D341Med (cell line): ENCODE data around the gene HELLS.
"Not testable (repeated sequence)": the region's sequence is repeated elsewhere in the genome, so short reads cannot be mapped to it uniquely, and the experiment has no call there.

Experiments
- DNase-seq: peaks from one replicate; pipeline ENCODE4 v3.0.0; 2012; ENCODE audit warnings: low spot score

Gene HELLS

DNA sequence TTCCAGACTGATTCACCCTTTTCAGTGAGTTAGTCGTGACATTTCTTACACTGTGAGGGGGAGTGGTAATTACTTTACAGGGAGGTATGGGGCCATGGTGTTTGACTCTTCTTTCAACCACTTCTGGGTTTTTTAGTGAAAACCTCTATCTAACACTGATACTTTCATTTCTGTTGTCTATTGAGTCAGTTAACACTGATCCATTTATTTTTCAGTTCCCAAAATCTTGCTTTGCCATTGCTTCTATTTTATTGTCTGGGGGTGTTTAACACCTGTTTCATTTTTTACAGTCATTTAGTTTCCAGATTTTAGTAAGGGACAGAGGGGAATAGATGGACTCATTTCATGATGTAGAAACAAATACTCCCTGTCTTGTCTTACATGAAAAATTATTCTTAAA lies 61.5 kb downstream of the HELLS start:
- DNase-seq: no peak

DNA sequence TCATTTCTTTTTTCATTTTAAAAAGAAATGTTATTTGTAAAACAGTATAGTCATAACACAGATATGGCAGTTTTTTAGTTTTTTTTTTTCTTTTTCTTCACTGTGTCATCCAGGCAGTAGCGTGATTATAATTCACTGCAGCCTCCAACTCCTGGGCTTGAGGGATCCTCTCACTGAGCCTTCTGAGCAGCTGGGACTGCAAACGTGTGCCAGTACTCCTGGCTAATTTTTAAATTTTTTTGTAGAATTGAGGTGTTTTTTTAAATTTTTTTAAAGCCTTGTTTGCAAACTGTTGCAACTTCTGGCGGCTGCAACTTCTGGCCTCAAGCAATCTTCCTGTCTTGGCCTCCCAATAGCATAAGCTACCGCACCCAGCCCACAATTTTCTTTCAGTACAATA lies 63.0 kb downstream of the HELLS start:
- DNase-seq: no peak

DNA sequence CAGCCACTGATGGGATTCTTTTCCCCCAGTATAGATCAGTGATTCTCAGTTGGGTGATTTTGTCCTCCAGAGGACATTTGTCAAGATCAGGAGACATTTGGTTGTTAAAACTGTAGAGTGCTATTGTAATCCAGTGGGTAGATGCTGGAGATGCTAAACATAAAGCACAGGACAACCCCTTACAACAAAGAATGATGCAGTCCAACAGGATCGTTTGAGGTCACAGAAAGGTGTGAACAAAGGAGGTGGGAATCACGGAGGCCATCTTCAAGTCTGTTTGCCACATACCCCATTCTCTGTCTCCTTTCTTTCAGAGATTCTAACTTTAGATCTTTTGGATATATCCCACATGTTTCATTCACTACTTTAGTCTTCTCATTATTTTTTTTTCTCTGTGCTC lies 69.0 kb downstream of the HELLS start:
- no peak for DNase-seq

DNA sequence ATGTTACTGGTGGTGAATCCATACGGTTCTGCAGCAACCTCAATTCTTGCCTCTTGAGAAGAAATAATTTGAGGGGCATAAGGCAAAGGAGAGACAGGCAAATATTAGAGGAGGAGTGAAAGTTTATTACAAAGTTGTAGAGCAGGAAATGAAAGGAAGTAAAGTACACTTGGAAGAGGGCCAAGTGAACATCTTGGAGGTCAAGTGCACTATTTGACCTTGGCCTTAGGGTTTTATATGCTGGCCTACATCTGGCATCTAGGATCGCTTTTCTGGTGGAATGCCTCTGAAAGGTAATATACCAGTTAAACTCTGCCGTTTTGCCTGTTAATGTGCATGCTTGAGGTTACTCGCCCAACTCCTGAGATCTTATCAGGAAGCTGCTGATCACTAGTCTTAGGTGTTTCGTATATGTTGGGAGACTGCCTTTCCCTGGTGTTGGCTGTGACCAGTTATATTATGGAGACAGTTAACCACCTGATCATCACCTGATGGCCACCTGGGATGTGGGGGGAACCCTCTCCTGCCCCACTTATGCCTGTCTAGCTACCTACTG lies 71.9 kb downstream of the HELLS start:
- no peak for DNase-seq

DNA sequence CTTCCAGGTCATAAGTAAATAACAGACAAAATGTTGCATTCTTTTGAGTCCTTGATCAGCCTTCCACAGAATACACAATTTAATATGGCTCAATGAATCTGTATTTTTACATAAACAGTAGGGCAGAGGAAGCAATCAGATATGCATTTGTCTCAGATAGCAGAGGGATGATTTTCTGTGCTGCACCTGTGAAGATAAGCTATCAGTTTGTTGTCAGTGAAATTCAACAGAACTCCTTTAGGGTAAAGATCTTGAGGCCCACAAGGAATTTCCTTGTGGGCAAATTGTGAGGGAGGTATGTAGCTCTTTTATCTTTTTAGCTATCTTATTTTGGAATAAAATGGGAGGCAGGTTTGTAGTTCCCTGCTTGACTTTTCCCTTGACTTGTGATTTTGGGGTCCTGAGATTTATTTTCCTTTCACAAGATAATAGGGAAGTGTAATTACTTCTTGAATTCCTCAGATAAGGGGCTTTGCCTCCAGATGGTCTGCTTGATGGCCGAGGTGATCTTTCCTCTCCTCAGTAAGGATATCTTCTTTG lies 77.1 kb downstream of the HELLS start:
- no peak for DNase-seq

DNA sequence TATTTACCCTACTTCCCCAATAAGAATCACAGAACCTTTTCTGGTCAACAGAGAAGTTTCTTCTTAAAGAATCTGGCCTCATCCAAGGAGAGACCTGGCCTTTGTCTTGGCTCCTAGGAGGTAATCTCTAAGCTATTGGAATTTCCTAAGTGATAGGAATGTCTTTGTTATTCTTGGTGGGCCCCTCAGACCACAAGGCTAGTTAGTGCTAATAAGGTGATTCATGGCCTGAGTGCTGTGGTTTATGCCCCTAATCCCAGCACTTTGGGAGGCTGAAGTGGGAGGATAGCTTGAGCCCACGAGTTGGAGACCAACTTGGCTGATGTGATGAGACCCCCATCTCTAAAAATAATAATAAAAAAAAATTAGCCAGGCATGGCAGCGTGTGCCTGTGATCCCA lies 78.0 kb downstream of the HELLS start:
- no peak for DNase-seq

DNA sequence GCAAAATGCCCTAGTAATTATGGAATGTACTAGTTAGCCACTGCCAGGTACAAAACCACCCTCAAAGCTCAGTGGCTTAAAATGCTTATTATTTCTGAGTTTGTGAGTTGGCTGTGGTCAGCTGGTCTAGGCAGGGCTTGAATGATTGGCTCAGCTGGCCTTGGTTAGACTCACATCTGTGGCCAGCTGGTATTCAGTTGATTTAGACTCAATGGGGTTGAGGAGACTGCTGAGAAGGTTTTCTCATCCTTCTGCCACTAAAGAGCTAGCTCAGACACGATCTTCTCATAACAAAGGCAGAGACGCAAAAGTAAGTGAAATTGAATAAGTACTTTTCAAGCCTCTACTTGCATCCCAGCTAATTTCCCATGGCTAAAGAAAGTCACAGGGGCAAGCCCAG lies 80.9 kb downstream of the HELLS start:
- no peak for DNase-seq

DNA sequence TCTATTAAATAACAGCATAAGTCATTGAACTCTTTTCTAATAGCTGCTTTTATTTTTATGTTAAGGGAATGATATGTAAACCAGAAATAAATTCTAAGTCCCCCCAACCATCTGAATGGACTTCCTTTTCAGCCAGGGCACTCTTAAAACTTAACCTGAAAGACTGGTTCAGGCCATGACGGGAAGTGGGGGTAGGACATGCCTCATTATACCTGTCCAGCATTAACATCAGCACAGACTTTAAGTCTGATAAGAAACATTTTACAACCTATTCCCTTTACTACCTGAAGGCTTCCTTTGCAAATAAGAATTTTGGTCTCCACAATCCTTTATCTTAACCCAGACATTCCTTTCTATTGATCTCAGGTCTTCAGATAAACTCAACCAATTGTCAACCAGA lies 81.9 kb downstream of the HELLS start:
- no peak for DNase-seq

DNA sequence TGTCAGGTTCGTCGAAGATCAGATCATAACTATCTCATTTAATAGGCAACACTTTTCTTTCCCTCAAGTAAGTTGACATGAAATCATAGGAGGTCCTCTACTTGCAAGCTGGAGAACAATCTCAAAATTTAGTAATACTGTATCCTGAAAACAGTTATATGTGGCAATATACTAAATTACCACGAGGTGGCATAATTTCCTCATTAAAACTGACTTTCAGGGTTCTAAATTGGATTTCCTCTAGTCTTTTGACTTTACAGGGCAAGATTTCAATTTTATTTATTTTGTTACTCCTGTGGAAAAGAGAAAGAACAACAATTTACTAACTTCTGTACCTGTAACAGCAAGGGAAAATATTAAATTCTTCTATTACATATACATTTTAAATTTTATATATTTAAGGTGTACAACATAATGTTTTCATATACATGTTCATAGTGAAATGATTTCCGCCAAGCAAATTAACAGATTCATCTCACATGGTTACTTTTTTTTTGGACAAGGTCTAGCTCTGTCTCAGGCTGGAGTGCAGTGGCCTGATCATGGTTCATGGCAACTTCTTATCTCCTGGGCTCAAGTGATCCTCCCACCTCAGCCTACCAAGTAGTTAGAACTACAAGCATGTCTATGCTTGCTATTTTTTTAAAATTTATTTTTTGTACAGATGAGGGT lies 84.6 kb downstream of the HELLS start:
- peak; percentile 16 for DNase-seq

DNA sequence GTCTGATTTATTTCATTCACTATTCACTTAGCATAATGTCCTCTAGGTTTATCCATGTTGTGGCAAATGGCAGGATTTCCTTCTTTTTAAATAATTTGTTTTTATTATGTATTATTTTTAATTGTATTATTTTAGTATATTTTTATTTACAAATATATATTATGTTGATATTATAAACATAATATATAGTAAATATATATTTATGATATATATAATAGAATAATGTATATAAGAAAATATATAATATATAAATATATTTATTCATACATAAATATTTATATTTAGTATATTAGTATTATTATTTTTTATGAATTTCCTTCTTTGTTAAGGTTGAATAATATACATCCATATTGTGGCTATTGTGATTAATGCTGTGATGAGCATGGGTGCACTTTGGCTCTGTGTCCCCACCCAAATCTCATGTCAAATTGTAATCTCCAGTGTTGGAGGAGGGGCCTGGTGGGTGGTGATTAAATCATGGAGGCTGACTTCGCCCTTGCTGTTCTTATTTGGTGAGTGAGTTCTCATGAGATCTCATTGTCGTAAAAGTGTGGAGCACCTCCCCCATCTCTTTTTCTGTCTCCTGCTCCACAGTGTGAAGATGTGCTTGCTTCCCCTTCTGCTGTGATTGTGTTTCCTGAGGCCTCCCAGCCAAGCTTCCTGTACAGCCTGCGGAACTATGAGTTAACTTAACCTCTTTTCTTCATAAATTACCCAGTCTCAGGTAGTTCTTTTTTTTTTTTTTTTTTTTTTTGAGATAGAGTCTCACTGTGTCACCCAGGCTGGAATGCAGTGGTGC lies 85.7 kb downstream of the HELLS start:
- no peak for DNase-seq

DNA sequence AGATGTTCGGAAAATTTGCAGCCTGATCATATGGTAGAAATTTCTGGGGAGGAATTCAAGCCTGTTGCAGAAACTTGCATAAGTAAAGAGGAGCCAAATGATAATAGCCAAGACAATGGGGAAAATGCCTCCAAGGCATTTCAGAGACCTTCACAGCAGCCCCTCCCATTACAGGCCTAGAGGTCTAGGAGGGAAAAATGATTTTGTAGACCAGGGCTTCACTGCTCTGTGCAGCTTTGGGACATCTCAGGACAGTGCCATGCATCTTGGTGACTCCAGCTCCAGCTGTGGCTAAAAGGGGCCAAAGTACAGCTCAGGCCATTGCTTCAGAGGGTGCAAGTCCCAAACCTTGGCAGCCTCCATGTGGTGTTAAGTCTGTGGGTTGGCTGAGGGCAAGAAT lies 87.4 kb downstream of the HELLS start:
- no peak for DNase-seq

DNA sequence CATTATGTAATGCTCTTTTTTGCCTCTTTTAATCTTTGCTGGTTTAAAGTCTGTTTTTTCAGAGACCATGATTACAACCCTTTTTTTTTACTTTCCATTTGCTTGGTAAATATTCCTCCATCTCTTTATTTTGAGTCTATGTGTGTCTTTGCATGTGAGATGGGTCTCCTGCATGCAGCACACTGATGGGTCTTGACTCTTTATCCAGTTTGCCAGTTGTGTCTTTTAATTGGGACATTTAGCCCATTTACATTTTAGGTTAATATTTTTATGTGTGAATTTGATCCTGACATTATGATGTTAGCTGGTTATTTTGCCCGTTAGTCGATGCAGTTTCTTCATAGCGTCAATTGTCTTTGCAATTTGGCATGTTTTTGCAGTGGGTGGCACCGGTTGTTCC lies 92.5 kb downstream of the HELLS start:
- not testable (repeated sequence) for DNase-seq

DNA sequence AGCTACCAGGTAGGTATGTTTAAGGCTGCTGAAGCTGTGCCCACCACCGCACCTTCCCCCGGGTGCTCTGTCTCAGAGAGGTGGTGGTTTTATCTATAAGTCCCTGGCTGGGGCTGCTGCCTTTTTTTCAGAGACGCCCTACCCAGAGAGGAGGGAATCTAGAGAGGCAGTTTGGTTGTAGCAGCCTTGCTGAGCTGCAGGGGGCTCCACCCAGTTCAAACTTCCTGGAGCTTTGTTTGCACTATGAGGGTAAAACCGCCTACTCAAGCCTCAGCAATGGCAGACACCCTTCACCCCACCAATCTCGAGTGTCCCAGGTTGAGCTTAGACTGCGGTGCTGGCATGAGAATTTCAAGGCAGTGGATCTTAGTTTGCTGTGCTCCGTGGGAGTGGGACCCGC lies 94.3 kb downstream of the HELLS start:
- no peak for DNase-seq

DNA sequence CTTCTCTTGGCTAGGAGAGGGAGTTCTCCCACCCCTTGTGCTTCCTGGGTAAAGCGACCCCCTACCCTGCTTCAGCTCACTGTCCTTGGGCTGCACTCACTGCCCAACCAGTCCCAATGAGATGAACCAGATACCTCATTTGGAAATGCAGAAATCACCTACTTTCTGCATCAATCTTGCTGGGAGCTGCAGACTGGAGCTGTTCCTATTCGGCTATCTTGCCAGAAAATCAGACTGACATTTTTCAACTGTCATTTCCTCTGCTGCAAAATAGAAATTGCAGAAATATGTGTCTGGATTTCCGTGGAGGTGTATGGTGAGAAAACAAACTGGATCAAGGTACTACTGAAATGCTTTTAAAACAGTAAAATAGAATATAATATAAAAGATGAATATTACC lies 95.0 kb downstream of the HELLS start:
- DNase-seq: no peak

DNA sequence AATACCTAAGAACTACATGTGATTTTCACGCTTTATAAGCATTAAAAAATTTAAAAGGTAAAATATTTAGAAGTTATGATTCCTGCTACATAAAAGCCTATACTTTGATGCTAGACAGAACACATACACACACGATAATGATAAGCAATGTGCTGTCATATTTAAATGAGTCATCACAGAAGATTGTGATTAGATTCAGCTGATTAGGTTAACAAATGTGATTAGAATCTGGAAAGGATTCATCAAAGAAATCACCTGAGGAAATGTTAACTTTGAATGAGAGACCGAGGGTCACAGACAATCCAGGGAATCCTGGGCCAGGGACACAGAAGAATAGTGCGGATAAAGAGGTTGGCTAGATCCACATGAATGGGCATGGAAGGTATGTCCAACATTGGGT lies 95.9 kb downstream of the HELLS start:
- DNase-seq: no peak

DNA sequence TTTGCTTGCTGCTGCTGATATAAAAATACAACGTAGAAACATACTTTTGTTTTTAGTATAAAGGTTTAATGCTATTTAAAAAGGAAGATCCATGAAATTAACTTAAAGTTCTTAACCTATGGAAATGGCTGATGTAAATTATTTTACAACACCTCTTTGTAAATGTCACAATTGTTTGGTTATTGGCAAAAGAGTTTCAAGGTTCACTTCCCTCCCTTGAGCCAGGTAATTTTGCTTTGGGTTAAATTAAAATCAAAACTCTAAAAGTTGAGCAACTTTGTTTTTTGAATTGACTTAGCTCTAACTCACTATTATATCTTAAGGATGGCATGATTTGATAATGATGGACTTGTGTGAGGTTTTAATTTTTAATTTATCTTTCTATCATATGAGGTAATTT lies 98.8 kb downstream of the HELLS start:
- no peak for DNase-seq

DNA sequence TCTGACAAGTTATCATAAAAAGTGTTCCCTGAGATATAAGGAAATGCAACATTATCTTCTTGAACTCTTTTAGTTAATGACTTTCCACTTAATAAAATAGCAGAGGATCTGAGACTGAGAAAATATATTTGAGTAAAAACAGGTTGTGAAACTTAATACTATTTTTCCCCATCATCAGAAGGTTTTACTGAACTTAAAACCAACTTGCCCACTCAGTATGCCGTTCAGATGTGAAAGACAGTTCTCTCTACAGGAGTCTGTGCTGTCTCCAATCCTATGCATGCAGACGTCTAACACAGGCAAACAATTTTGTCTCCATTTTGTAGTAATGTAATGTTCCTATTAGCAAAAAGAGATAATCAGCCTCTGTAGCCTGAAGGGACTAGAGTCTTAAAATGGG lies 99.7 kb downstream of the HELLS start:
- DNase-seq: no peak
